NCI-H510A treated with DMSO at 0.1 percent for 48 hours (cell line): ENCODE results near the gene APOC1.
A peak's percentile ranks its signal among the peaks of the same experiment; 100 is the strongest.
"Not testable (repeated sequence)": the region's sequence is repeated elsewhere in the genome, so short reads cannot be mapped to it uniquely, and the experiment has no call there.

ENCODE experiments used
- DNase-seq: peaks from one replicate; lab custom pipeline; 2025; lab: John Stamatoyannopoulos, UW

The APOC1 gene

DNA sequence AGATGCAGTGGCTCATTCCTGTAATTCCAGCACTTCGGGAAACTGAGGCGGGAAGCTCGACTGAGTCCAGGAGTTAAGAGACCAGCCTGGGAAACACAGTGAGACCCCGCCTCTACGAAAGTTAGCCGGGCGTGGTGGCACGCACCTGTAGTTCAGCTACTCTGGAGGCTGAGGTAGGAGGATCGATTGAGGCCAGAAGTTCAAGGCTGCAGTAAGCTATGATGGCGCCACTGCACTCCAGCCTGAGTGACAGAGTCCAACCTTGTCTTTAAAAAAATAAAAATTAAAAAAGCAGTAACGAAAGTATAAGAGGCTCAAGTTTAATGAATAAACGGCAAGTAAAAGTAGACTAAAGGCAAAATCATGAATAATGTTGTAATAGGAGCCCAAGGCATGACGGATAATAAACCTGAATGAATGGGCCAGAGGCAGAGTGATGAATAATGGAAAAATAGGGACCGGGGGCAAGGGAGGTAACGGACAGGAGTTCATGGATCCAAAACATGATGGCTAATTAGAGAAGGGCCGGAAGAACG lies 24.5 kb upstream of the APOC1 start:
- no peak for DNase-seq

DNA sequence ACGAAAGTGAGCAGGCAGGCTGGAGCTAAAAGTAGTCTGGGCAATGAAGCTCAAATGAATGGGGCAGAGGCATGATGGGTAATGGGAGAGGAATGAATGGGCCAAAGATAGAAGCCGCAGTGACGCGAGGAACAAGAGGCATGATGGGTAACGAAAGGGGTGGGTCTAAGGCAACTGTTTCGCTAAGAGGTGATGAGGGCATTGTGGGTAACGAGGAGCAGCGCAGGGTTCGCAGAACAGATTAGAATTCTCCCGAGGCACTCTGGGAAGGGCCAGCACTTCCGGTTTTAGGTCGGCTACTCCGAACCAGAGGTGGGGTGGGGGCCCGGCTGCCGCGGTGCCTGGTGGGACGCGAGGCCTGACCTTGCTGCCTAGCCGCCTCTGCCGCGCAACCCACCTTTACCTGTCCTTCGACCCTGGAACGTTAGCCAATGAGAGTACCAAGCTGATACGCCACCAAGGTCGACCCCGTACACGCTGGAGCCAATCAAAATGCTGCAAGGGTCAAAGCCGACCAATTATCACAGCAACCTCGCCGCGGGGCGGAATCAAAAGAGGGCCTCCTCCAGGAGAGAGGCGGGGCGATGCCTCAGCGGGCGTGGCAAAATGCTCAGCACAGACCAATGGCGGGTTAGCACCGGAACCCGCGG lies 23.9 kb upstream of the APOC1 start:
- peak; percentile 100 for DNase-seq

DNA sequence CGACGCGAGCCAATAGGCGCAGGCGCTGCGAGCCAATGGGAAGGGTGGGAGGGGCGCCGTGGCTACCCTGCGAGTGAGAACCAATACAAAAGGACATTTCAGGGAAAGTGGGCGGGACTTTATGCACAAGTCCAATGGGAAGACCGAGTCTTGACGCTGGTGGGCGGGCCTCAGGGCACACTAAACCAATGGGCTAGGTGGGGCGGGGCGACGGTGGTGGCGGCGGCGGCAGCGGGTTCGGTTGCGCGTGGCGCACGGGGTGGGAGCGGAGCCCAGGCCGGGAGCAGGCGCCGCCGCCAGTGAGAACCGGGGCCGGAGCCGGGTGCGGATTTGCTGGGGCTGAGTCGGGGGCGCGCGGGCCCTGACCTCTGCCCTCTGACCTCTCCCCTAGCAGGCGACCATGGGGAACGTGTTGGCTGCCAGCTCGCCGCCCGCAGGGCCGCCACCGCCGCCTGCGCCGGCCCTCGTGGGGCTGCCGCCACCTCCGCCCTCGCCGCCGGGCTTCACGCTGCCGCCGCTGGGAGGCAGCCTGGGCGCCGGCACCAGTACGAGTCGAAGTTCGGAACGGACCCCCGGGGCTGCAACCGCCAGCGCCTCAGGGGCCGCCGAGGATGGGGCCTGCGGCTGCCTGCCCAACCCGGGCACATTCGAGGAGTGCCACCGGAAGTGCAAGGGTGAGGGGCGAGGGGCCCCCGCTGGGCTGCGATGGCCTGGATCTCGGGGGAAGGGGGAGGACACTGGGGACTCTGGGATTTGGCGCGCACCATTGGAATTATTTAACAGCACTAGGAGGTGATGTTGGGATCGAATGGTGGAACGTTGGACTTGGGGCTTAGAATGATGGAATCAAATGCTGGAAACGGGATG lies 23.2 kb upstream of the APOC1 start, which contains the start of gene TOMM40:
TOMM40 (plus strand) TSS at position 239 of the 867 bp plus-strand sequence; CDS start at position 401, 162 bp downstream.
- peak; percentile 100 for DNase-seq

DNA sequence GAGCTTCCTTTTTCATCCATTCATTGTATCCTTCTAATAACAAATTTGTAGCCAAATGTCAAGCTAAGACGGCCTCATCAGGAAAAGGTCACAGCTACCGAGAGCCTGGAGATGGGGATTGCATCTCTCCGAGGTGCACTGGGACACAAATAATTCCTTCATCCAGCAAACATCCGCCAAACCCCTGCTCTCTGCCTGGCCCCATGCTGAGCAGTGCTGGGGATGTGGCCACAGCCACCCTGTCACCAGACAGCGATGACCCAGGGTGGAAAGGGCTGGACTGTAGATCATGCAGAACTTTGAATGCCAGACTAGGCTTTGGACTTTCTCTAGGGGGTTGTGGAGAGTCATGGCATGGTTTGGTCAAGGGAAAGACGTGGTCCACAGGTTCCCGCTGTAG lies 21.5 kb upstream of the APOC1 start:
- DNase-seq: no peak

DNA sequence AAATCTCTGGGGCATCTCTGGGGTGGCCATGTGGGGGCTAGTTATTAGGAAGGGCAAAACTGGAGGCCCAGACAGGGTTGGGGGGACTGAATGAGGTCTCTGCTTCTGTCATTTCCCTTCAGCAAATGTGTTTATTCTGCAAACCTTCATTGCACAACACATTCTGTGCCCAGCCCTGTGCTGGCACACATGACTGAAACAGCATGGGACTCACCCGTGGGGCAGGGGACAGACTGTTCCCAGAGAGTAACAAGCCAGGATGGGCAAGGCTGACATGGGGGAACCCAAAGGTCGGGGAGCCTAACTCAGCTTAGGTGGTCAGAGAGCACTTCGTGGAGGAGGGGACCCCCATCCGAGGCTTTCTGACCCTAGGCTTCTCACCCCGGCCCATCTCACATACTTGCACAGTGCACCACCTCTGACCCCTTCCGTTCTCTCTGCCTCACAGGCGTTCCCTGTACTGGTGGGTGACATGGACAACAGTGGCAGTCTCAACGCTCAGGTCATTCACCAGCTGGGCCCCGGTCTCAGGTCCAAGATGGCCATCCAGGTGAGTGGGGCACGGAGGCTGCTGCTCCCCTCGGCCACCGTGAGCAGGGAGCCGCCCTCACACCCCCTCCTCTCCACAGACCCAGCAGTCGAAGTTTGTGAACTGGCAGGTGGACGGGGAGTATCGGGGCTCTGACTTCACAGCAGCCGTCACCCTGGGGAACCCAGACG lies 20.9 kb upstream of the APOC1 start:
- DNase-seq: no peak

DNA sequence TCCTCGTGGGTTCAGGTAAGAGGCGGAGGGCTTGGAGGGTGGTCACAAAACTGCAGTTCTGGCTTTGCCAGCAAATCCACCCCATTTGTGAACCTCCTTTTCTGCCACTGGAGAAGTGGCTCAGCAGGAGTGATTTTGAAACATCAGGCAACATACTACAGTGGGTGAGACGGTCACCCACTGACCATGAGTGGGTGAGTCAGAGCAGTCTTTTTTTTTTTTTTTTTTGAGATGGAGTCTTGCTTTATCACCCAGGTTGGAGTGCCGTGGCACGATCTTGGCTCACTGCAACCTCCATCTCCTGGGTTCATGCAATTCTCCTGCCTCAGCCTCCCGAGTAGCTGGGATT lies 20.4 kb upstream of the APOC1 start:
- DNase-seq: no peak

DNA sequence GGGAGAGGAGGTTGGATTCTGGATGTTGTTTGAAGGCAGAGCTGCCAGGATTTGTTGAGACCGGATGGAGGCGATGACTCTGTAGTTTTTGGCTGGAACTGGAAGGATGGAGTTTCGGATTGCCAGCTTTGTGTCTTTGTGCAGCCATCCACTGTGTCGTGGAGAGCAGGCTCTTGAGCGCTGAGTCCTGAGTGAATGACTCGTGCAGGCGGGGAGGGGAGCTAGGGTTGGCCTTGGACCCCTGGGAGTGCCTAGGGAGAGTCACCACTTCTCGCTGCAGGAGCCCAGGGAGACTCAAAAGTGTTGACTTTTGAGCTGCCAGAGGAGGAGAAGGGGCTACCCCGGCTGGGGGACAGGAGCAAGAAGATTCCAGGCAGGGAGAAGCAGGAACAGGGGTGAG lies 19.5 kb upstream of the APOC1 start:
- no peak for DNase-seq

DNA sequence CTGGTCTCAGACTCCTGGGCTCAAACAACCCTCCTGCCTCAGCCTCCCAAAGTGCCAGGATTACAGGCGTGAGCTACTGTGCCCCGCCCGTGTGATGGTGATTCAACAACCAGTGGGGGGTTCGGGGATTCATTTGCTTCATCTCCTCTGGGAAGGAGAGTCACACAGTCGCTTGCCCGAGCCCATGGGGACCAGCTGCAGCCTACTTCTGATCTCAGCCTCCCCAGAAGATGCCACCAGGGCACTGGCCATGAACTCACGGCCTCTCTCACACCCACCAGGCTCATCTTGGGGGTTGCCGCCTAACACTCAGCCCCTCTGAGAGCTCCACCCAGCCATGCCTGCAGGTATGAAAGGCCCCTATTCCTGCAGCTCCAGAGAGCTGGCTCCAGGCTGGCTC lies 16.6 kb upstream of the APOC1 start:
- no peak for DNase-seq

DNA sequence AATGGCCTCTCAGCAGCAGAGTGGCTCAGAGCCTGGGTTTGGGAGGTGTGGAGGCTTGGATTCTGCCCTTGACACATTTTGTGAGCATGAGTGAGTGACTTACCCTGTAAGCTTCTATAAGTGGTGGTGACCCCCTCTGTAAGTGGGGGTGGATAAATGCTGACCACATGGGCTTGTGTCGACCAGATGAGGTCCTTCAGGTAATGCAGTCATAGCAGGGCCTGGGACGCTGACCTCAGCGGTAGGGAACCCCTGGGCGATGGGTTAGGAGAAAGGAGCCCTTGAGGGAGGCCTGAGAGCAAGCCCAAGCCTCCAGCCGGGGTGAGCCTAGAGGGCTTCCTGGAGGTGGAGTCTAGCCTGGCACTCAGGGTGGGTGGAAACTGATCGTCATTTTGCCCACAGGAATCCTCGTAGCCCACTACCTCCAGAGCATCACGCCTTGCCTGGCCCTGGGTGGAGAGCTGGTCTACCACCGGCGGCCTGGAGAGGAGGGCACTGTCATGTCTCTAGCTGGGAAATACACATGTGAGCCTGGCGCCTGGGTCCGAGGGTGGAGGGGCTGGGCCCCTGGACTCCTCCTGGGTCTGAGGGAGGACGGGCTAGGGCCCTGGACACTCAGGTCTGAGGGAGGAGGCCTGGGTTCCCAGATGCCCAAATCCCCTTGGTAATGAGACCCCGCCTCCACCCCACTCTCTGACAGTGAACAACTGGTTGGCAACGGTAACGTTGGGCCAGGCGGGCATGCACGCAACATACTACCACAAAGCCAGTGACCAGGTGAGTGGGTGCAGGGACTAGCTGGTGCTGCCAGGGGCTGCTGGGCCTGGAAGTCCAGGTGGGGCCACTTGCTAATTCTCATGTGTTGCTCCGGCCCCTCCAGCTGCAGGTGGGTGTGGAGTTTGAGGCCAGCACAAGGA lies 13.8 kb upstream of the APOC1 start:
- DNase-seq: no peak

DNA sequence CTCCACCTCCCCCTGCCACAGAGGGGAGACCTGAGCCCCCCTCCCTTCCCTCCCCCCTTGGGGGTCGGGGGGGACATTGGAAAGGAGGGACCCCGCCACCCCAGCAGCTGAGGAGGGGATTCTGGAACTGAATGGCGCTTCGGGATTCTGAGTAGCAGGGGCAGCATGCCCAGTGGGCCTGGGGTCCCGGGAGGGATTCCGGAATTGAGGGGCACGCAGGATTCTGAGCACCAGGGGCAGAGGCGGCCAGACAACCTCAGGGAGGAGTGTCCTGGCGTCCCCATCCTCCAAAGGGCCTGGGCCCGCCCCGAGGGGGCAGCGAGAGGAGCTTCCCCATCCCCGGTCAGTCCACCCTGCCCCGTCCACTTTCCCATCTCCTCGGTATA lies 11.2 kb upstream of the APOC1 start:
- no peak for DNase-seq

DNA sequence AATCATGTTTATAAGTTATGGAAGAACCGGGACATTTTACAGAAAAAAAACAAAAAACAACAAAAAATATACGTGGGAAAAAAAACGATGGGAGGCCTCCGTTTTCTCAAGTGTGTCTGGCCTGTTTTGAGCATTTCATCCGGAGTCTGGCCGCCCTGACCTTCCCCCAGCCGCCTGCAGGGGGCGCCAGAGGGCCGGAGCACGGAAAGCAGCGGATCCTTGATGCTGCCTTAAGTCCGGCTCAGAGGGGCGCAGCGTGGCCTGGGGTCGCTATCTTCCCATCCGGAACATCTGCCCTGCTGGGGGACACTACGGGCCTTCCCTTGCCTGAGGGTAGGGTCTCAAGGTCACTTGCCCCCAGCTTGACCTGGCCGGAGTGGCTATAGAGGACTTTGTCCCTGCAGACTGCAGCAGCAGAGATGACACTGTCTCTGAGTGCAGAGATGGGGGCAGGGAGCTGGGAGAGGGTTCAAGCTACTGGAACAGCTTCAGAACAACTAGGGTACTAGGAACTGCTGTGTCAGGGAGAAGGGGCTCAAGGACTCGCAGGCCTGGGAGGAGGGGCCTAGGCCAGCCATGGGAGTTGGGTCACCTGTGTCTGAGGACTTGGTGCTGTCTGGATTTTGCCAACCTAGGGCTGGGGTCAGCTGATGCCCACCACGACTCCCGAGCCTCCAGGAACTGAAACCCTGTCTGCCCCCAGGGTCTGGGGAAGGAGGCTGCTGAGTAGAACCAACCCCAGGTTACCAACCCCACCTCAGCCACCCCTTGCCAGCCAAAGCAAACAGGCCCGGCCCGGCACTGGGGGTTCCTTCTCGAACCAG lies 10.6 kb upstream of the APOC1 start:
- DNase-seq: peak; percentile 14

DNA sequence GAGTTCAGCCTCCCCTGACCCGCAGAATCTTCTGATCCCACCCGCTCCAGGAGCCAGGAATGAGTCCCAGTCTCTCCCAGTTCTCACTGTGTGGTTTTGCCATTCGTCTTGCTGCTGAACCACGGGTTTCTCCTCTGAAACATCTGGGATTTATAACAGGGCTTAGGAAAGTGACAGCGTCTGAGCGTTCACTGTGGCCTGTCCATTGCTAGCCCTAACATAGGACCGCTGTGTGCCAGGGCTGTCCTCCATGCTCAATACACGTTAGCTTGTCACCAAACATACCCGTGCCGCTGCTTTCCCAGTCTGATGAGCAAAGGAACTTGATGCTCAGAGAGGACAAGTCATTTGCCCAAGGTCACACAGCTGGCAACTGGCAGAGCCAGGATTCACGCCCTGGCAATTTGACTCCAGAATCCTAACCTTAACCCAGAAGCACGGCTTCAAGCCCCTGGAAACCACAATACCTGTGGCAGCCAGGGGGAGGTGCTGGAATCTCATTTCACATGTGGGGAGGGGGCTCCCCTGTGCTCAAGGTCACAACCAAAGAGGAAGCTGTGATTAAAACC lies 9.9 kb upstream of the APOC1 start:
- DNase-seq: no peak

DNA sequence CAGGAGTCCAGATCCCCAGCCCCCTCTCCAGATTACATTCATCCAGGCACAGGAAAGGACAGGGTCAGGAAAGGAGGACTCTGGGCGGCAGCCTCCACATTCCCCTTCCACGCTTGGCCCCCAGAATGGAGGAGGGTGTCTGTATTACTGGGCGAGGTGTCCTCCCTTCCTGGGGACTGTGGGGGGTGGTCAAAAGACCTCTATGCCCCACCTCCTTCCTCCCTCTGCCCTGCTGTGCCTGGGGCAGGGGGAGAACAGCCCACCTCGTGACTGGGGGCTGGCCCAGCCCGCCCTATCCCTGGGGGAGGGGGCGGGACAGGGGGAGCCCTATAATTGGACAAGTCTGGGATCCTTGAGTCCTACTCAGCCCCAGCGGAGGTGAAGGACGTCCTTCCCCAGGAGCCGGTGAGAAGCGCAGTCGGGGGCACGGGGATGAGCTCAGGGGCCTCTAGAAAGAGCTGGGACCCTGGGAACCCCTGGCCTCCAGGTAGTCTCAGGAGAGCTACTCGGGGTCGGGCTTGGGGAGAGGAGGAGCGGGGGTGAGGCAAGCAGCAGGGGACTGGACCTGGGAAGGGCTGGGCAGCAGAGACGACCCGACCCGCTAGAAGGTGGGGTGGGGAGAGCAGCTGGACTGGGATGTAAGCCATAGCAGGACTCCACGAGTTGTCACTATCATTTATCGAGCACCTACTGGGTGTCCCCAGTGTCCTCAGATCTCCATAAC lies 8.8 kb upstream of the APOC1 start, which contains the start of gene APOE:
APOE (plus strand) TSS at position 360 of the 724 bp plus-strand sequence. CDS start 829 bp downstream, outside the sequence.
- DNase-seq: no peak

DNA sequence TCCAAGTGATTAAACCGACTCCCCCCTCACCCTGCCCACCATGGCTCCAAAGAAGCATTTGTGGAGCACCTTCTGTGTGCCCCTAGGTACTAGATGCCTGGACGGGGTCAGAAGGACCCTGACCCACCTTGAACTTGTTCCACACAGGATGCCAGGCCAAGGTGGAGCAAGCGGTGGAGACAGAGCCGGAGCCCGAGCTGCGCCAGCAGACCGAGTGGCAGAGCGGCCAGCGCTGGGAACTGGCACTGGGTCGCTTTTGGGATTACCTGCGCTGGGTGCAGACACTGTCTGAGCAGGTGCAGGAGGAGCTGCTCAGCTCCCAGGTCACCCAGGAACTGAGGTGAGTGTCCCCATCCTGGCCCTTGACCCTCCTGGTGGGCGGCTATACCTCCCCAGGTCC lies 6.8 kb upstream of the APOC1 start:
- DNase-seq: no peak

DNA sequence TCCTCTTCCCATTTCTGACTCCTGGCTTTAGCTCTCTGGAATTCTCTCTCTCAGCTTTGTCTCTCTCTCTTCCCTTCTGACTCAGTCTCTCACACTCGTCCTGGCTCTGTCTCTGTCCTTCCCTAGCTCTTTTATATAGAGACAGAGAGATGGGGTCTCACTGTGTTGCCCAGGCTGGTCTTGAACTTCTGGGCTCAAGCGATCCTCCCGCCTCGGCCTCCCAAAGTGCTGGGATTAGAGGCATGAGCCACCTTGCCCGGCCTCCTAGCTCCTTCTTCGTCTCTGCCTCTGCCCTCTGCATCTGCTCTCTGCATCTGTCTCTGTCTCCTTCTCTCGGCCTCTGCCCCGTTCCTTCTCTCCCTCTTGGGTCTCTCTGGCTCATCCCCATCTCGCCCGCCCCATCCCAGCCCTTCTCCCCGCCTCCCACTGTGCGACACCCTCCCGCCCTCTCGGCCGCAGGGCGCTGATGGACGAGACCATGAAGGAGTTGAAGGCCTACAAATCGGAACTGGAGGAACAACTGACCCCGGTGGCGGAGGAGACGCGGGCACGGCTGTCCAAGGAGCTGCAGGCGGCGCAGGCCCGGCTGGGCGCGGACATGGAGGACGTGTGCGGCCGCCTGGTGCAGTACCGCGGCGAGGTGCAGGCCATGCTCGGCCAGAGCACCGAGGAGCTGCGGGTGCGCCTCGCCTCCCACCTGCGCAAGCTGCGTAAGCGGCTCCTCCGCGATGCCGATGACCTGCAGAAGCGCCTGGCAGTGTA lies 6.2 kb upstream of the APOC1 start:
- no peak for DNase-seq

DNA sequence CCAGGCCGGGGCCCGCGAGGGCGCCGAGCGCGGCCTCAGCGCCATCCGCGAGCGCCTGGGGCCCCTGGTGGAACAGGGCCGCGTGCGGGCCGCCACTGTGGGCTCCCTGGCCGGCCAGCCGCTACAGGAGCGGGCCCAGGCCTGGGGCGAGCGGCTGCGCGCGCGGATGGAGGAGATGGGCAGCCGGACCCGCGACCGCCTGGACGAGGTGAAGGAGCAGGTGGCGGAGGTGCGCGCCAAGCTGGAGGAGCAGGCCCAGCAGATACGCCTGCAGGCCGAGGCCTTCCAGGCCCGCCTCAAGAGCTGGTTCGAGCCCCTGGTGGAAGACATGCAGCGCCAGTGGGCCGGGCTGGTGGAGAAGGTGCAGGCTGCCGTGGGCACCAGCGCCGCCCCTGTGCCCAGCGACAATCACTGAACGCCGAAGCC lies 5.6 kb upstream of the APOC1 start:
- no peak for DNase-seq

DNA sequence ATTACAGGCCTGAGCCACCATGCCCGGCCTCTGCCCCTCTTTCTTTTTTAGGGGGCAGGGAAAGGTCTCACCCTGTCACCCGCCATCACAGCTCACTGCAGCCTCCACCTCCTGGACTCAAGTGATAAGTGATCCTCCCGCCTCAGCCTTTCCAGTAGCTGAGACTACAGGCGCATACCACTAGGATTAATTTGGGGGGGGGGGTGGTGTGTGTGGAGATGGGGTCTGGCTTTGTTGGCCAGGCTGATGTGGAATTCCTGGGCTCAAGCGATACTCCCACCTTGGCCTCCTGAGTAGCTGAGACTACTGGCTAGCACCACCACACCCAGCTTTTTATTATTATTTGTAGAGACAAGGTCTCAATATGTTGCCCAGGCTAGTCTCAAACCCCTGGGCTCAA lies 4.6 kb upstream of the APOC1 start:
- no peak for DNase-seq

DNA sequence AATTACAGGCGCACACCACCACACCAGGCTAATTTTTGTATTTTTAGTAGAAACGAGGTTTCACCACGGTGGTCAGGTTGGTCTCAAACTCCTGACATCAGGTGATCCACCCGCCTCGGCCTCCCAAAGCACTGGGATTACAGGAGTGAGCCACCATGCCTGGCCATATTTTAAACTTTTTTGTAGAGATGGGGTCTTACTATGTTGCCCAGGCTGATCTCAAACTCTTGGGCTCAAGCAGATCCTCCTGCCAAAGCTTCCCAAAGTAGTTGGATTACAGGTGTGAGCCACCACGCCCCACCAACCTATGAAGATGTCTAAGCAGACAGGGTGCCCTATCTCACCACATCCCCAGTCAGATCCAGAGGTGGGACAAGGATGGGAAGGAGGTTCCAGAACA lies 2.5 kb upstream of the APOC1 start:
- DNase-seq: not testable (repeated sequence)

DNA sequence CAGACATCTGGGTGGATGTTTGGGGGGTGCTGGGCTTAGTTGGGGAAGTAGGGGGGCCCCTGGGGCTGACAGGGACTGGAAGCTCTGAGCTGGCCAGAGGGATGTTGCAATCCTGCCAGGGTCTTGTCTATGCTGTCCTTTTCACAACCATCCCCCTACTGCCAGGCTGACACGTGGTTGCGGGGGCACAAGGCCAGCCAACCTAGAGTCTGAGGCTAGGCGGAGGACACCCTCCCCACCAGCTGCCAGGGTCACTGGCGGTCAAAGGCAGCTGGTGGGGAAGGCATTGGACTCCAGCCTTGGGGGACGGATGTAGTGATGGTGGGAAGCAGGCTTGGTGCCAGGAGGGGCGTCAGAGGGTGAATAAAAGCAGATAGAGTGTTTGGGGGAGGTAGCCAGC lies 1.6 kb upstream of the APOC1 start:
- DNase-seq: no peak
